Iris pigment epithelial cell (primary cell): Measurements from ENCODE around the gene ATRNL1.

Experiments used
- DNase-seq: peaks from one replicate; pipeline ENCODE4 v3.0.0-alpha.2; 2011; ENCODE audit warnings: low read depth

Gene ATRNL1

GRCh38 chr10:115950320-115950719 is 857.2 kb downstream of the ATRNL1 start:
- peak; percentile 31 for DNase-seq

- DNase-seq, result no peak
Observed at GRCh38 chr10:115951242-115951641, 858.1 kb downstream of the ATRNL1 start.

- DNase-seq, result peak; percentile 56
Observed at GRCh38 chr10:115953281-115953680, 860.1 kb downstream of the ATRNL1 start.

- DNase-seq, result no peak
Observed at GRCh38 chr10:115953968-115954367, 860.8 kb downstream of the ATRNL1 start.

GRCh38 chr10:115956225-115957011 is 863.3 kb downstream of the ATRNL1 start:
- DNase-seq, result peak; percentile 74

GRCh38 chr10:115957012-115957399 is 863.8 kb downstream of the ATRNL1 start:
- DNase-seq, result no peak

- no peak for DNase-seq
Observed at GRCh38 chr10:115957786-115958442, 864.7 kb downstream of the ATRNL1 start.

- DNase-seq, result peak; percentile 64
Observed at GRCh38 chr10:115963848-115964247, 870.7 kb downstream of the ATRNL1 start.

GRCh38 chr10:115964827-115965226 is 871.7 kb downstream of the ATRNL1 start:
- DNase-seq, result no peak

- no peak for DNase-seq
Observed at GRCh38 chr10:115965376-115965775, 872.2 kb downstream of the ATRNL1 start.

GRCh38 chr10:115968236-115968635 is 875.1 kb downstream of the ATRNL1 start:
- no peak for DNase-seq

GRCh38 chr10:115969591-115969990 is 876.4 kb downstream of the ATRNL1 start:
- no peak for DNase-seq

GRCh38 chr10:115971921-115972320 is 878.8 kb downstream of the ATRNL1 start:
- no peak for DNase-seq

- DNase-seq, result no peak
Observed at GRCh38 chr10:115972426-115972825, 879.3 kb downstream of the ATRNL1 start.

- no peak for DNase-seq
Observed at GRCh38 chr10:115974351-115974750, 881.2 kb downstream of the ATRNL1 start.

GRCh38 chr10:115974816-115975430 is 881.8 kb downstream of the ATRNL1 start:
- no peak for DNase-seq

- DNase-seq, result no peak
Observed at GRCh38 chr10:115975506-115975905, 882.3 kb downstream of the ATRNL1 start.

- no peak for DNase-seq
Observed at GRCh38 chr10:115976342-115976741, 883.2 kb downstream of the ATRNL1 start.

GRCh38 chr10:115977855-115978254 is 884.7 kb downstream of the ATRNL1 start:
- no peak for DNase-seq

GRCh38 chr10:115979576-115979975 is 886.4 kb downstream of the ATRNL1 start:
- DNase-seq, result no peak

- peak; percentile 59 for DNase-seq
Observed at GRCh38 chr10:115980470-115980869, 887.3 kb downstream of the ATRNL1 start.

GRCh38 chr10:115981081-115981480 is 887.9 kb downstream of the ATRNL1 start:
- DNase-seq, result peak; percentile 23

- DNase-seq, result no peak
Observed at GRCh38 chr10:115982076-115982475, 888.9 kb downstream of the ATRNL1 start.
